OCI-LY3 (cell line): ENCODE measurements around the gene HELZ.

ENCODE experiments used
- H2AFZ ChIP-seq: fragments of 200-600, 300-600 bp; shearing (Covaris generic); 2 replicates; pipeline ENCODE4 v1.6.0; 2014; ENCODE audit warnings: antibody characterized with exemption, low read depth, low read length
- H3K27ac ChIP-seq: fragments of 200-600, 300-600 bp; sonication (generic); 2 replicates; pipeline ENCODE4 v1.5.1; 2014; ENCODE audit warnings: mild to moderate bottlenecking, low read length, moderate library complexity, mixed read lengths
- H3K27me3 ChIP-seq: fragments of 200-600, 300-600 bp; sonication (generic); 2 replicates; pipeline ENCODE4 v1.6.1; 2014; ENCODE audit warnings: low read depth, low read length, mixed read lengths
- H3K36me3 ChIP-seq: fragments of 200-600, 300-600 bp; sonication (generic); replicated peaks from 2 replicates; pipeline ENCODE3; 2014; ENCODE audit warnings: low read depth, low read length, mixed read lengths
- H3K4me1 ChIP-seq: fragments of 300-600, 200-600 bp; sonication (generic); 2 replicates; pipeline ENCODE4 v1.6.1; 2014; ENCODE audit warnings: low read length, mixed read lengths
- H3K4me2 ChIP-seq: fragments of 200-600, 300-600 bp; sonication (generic); 2 replicates; pipeline ENCODE4 v1.6.1; 2014; ENCODE audit warnings: low read length, mixed read lengths
- H3K4me3 ChIP-seq: fragments of 300-600, 200-600 bp; sonication (generic); 2 replicates; pipeline ENCODE4 v1.5.1; 2014; ENCODE audit warnings: antibody characterized with exemption, mild to moderate bottlenecking, low read length, moderate library complexity
- H3K79me2 ChIP-seq: fragments of 300-600, 200-600 bp; shearing (Covaris generic); 2 replicates; pipeline ENCODE4 v1.6.1; 2014; ENCODE audit warnings: mild to moderate bottlenecking, low read length, mixed read lengths
- H3K9ac ChIP-seq: fragments of 300-600, 200-600 bp; shearing (Covaris generic); 2 replicates; pipeline ENCODE4 v1.6.0; 2014; ENCODE audit warnings: mild to moderate bottlenecking, low read length, moderate library complexity
- H3K9me3 ChIP-seq: fragments of 200-600, 300-600 bp; shearing (Covaris generic); 2 replicates; pipeline ENCODE4 v1.6.1; 2014; ENCODE audit warnings: low read length, mixed read lengths; ENCODE audit not compliant: insufficient read depth
- H4K20me1 ChIP-seq: fragments of 200-600, 300-600 bp; sonication (generic); 2 replicates; pipeline ENCODE4 v1.6.1; 2016; ENCODE audit warnings: low read length, mixed read lengths; ENCODE audit not compliant: insufficient read depth
- EZH2phosphoT487 ChIP-seq: fragments of 200-600 bp; shearing (Covaris generic); IDR thresholded peaks from 2 replicates; pipeline ENCODE4 v1.6.1; 2018; ENCODE audit warnings: antibody characterized with exemption, mixed run types, low read depth
- TF ChIP-seq, protein P1 (sequence below): fragments of 200-600, 300-600 bp; sonication (generic); IDR thresholded peaks from 2 replicates; pipeline ENCODE4 v1.5.1; 2014; ENCODE audit warnings: antibody characterized with exemption, low read length, low read depth

The HELZ gene

DNA sequence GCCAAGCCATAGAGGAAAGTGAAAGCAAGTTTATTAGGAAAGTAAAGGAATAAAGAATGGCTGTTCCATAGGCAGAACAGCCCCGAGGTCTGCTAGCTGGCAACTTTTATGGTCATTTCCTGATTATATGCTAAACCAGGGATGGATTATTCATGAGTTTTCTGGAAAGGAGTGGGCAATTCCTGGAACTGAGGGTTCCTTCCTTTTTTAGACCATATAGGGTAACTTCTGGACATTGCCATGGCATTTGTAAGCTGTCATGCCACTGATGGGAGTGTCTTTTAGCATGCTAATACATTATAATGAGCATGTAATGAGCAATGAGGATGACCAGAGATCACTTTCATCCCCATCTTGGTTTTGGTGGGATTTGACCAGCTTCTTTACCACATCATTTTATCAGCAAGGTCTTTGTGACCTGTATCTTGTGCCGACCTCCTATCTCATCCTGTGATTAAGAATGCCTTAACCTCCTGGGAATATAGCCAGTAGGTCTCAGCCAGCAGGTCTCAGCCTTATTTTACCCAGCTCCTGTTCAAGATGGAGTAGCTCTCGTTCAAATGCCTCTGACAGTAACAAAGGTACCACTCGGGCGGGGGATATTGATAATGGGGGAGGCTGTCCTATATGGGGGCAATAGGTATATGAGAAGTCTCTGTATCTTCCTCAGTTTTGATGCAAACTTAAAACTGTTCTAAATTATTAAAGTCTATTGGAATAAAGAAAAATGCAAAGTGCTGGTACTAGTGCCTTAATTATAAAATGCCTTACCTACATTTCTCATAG is 38.9 kb upstream of the HELZ start:
- no peak overlapping the region for H3K27ac ChIP-seq
- H3K4me1 ChIP-seq = peaks cover 7% of the 10 kb centered on the region
- H3K4me2 ChIP-seq = no peak overlapping the region
- H3K27me3 ChIP-seq = no peaks in the 10 kb centered on the region
- no peak overlapping the region for H2AFZ ChIP-seq
- TF ChIP-seq, protein P1, sequence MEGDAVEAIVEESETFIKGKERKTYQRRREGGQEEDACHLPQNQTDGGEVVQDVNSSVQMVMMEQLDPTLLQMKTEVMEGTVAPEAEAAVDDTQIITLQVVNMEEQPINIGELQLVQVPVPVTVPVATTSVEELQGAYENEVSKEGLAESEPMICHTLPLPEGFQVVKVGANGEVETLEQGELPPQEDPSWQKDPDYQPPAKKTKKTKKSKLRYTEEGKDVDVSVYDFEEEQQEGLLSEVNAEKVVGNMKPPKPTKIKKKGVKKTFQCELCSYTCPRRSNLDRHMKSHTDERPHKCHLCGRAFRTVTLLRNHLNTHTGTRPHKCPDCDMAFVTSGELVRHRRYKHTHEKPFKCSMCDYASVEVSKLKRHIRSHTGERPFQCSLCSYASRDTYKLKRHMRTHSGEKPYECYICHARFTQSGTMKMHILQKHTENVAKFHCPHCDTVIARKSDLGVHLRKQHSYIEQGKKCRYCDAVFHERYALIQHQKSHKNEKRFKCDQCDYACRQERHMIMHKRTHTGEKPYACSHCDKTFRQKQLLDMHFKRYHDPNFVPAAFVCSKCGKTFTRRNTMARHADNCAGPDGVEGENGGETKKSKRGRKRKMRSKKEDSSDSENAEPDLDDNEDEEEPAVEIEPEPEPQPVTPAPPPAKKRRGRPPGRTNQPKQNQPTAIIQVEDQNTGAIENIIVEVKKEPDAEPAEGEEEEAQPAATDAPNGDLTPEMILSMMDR = no peak
- no peak for TF ChIP-seq EZH2phosphoT487
- no peaks in the 10 kb centered on the region for H3K79me2 ChIP-seq
- no peak overlapping the region for H3K4me3 ChIP-seq
- no peaks in the 10 kb centered on the region for H3K36me3 ChIP-seq
- no peaks in the 10 kb centered on the region for H4K20me1 ChIP-seq
- no peaks in the 10 kb centered on the region for H3K9me3 ChIP-seq
- no peak overlapping the region for H3K9ac ChIP-seq

DNA sequence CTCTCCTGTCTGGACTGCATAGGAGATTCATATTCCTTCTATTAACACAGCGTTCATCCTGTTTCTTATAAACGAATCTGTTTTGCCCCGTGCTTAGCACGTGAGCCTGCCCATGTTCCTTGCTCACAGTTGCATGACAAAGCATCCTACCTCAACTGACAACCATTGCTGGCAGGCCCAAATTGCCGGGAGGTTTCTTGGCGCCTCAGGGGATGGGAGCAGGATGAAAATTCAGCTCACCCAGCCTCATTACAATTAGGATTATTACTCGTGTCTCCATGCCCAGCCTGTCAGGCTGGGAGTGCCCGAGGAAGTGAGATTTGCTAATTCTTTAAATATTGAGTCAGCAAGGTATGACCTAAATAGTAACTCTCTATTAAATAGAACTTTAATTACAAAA is 36.7 kb upstream of the HELZ start:
- Histone ChIP-seq H3K9me3 (no peaks in the 10 kb centered on the region), H3K36me3 (no peaks in the 10 kb centered on the region), H3K27me3 (no peaks in the 10 kb centered on the region), H4K20me1 (no peaks in the 10 kb centered on the region), H2AFZ (no peak overlapping the region), H3K9ac (no peak overlapping the region), H3K4me3 (no peak overlapping the region), H3K4me2 (no peak overlapping the region), H3K79me2 (no peaks in the 10 kb centered on the region), H3K27ac (no peak overlapping the region), H3K4me1 (peaks cover 7% of the 10 kb centered on the region)
- TF ChIP-seq, protein P1 = no peak
- TF ChIP-seq EZH2phosphoT487 = no peak

DNA sequence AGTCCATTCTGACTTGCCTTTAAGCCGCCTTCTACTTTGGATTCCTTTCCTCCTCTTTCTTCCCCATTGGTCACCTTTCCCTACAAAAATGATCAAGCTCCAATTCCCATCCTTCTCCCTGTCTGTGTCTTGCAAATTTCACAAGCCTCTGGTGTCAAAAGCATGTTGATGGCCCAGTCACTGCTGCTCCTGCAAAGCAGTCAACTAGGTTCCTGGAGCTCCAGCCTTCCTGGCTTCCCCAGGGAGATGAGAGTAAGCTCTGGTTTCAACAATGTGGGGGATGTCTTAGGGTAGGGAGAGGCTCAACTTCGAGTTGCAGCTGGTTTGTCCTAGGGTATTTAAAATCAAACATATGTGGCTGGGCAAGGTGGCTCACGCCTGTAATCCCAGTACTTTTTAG is 36.1 kb upstream of the HELZ start:
- Histone ChIP-seq H3K27ac (no peak overlapping the region), H3K4me3 (no peak overlapping the region), H3K27me3 (no peaks in the 10 kb centered on the region), H3K36me3 (no peaks in the 10 kb centered on the region), H3K9ac (no peak overlapping the region), H3K4me2 (no peak overlapping the region), H3K9me3 (no peaks in the 10 kb centered on the region), H4K20me1 (no peaks in the 10 kb centered on the region), H2AFZ (no peak overlapping the region), H3K79me2 (no peaks in the 10 kb centered on the region), H3K4me1 (peaks cover 7% of the 10 kb centered on the region)
- TF ChIP-seq, protein P1 = no peak
- TF ChIP-seq EZH2phosphoT487 = no peak

DNA sequence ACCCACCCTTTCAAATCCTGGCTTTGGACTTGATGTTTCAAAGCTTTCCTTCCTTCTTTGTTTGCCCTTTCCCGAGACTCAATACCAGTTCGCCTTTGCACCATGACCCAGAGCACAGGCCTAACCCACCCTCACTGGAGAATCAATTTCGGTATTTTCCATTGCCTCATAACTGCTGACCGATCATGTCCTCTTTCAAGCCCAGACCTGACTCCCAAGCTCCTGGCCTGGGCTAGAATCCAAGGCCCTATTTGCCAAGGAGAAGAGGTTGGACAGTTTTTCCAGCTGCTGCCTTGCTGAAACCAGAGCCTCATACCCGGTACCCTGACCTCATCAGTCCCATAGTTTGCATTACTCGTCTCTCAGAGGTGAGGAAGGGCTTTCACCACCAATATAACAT is 35.3 kb upstream of the HELZ start:
- H2AFZ ChIP-seq = no peak overlapping the region
- H3K36me3 ChIP-seq = no peaks in the 10 kb centered on the region
- no peaks in the 10 kb centered on the region for H3K9me3 ChIP-seq
- H3K4me2 ChIP-seq = no peak overlapping the region
- no peaks in the 10 kb centered on the region for H3K27me3 ChIP-seq
- no peaks in the 10 kb centered on the region for H3K79me2 ChIP-seq
- H3K9ac ChIP-seq = no peak overlapping the region
- H4K20me1 ChIP-seq = no peaks in the 10 kb centered on the region
- H3K27ac ChIP-seq = no peak overlapping the region
- peaks cover 7% of the 10 kb centered on the region for H3K4me1 ChIP-seq
- no peak overlapping the region for H3K4me3 ChIP-seq
- TF ChIP-seq, protein P1 = no peak
- TF ChIP-seq EZH2phosphoT487 = no peak
